Measurements from ENCODE around the gene TMEM63A.

TMEM63A gene

GRCh38 chr1:225906467-225906866 lies 24.3 kb upstream of the TMEM63A start:
- TF ChIP-seq CTCF (IDR thresholded peaks at IDR 0.05), result no peak

- no peak for TF ChIP-seq CTCF (IDR thresholded peaks at IDR 0.05)
These were observed 21.4 kb upstream of the TMEM63A start for GRCh38 chr1:225903623-225904022.

- TF ChIP-seq CTCF (IDR thresholded peaks at IDR 0.05), result no peak
These were observed 17.1 kb upstream of the TMEM63A start for GRCh38 chr1:225899044-225899925.

GRCh38 chr1:225897595-225898514 lies 15.7 kb upstream of the TMEM63A start:
- no peak for TF ChIP-seq CTCF (IDR thresholded peaks at IDR 0.05)

GRCh38 chr1:225896937-225897549 lies 14.9 kb upstream of the TMEM63A start:
- no peak for TF ChIP-seq CTCF (IDR thresholded peaks at IDR 0.05)

GRCh38 chr1:225896494-225896893 lies 14.3 kb upstream of the TMEM63A start:
- TF ChIP-seq CTCF (IDR thresholded peaks at IDR 0.05), result no peak

GRCh38 chr1:225892307-225892706 lies 10.1 kb upstream of the TMEM63A start:
- no peak for TF ChIP-seq CTCF (IDR thresholded peaks at IDR 0.05)

Measured in LNCAP (cell line).